Smooth muscle cell (in vitro differentiated cells): ENCODE measurements around the gene MAP4K3. TPM values are rescaled to one million over a fixed set of nuclear protein-coding genes. Genes with fewer than 3 reads are reported as not detected.

Experiments
- DNase-seq: peaks from one replicate; lab custom pipeline; 2025; ENCODE audit not compliant: unreplicated experiment; lab: John Stamatoyannopoulos, UW
- H2AFZ ChIP-seq: fragments of 200-600 bp; sonication (generic); 2 replicates; pipeline ENCODE4 v1.6.0; 2016; ENCODE audit warnings: antibody characterized with exemption, low read depth, mild to moderate bottlenecking
- H3F3A ChIP-seq: fragments of 200-600 bp; sonication (generic); 2 replicates; pipeline ENCODE4 v1.6.0; 2017; ENCODE audit warnings: antibody characterized with exemption, low read depth
- H3K27ac ChIP-seq: fragments of 200-600 bp; sonication (generic); 2 replicates; pipeline ENCODE4 v1.5.1; 2016; ENCODE audit warnings: low read depth, mild to moderate bottlenecking
- H3K27me3 ChIP-seq: fragments of 200-600 bp; sonication (generic); 2 replicates; pipeline ENCODE4 v1.6.1; 2016; ENCODE audit warnings: low read depth, mild to moderate bottlenecking
- H3K36me3 ChIP-seq: fragments of 200-600 bp; sonication (generic); 2 replicates; pipeline ENCODE4 v1.5.1; 2016; ENCODE audit warnings: low read depth
- H3K4me1 ChIP-seq: fragments of 200-600 bp; sonication (generic); 2 replicates; pipeline ENCODE4 v1.5.1; 2016; ENCODE audit warnings: low read depth
- H3K4me2 ChIP-seq: fragments of 200-600 bp; sonication (generic); 2 replicates; pipeline ENCODE4 v1.6.0; 2016; ENCODE audit warnings: mild to moderate bottlenecking
- H3K4me3 ChIP-seq: fragments of 200-600 bp; sonication (generic); 2 replicates; pipeline ENCODE4 v1.5.1; 2016; ENCODE audit warnings: mild to moderate bottlenecking
- H3K79me2 ChIP-seq: fragments of 200-600 bp; sonication (generic); 2 replicates; pipeline ENCODE4 v1.6.0; 2016; ENCODE audit warnings: low read depth, mild to moderate bottlenecking
- H3K9ac ChIP-seq: fragments of 200-600 bp; sonication (generic); 2 replicates; pipeline ENCODE4 v1.6.0; 2016; ENCODE audit warnings: low read depth
- H3K9me3 ChIP-seq: fragments of 200-600 bp; sonication (generic); replicated peaks from 2 replicates; pipeline ENCODE4 v1.5.1; 2016; ENCODE audit warnings: low read depth
- H4K20me1 ChIP-seq: fragments of 200-600 bp; sonication (generic); 2 replicates; pipeline ENCODE4 v1.6.0; 2016; ENCODE audit warnings: low read depth
- CTCF ChIP-seq: fragments of 200-600 bp; sonication (generic); IDR thresholded peaks from 2 replicates; pipeline ENCODE4 v1.5.1; 2017; ENCODE audit warnings: borderline replicate concordance, mild to moderate bottlenecking, antibody characterized with exemption; ENCODE audit not compliant: insufficient read depth, poor library complexity, severe bottlenecking
- WGBS: methylation state at CpG from one replicate; pipeline ENCODE4 v1.1.7; 2016; ENCODE audit warnings: low lambda C conversion rate; 5-methylcytosine and 5-hydroxymethylcytosine counted together
- polyA plus RNA-seq: library from polyadenylated mRNA; unstranded; fragments of >200 nt; fragmentation: Nextera tagmentation; extraction: Ambion mirVana; gene quantifications from 2 replicates; pipeline ENCODE4 v1.2.1, GENCODE V29; 2016
- total RNA-seq: library from RNA; depleted of rRNA; stranded (reverse); fragments of >200 nt; gene quantifications from 2 replicates; pipeline ENCODE4 v1.2.3, GENCODE V29; 2014

Gene MAP4K3
- total and polyA plus RNA-seq, 2 experiments from 2014 or later, result 21.3 to 70.9 TPM

- Histone ChIP-seq H3K4me3 (no peak overlapping the region), H3K4me1 (no peaks in the 10 kb centered on the region), H3K4me2 (no peak overlapping the region), H3K27me3 (no peaks in the 10 kb centered on the region), H3K27ac (no peak overlapping the region), H4K20me1 (no peaks in the 10 kb centered on the region), H3K9ac (no peak overlapping the region), H3K36me3 (no peaks in the 10 kb centered on the region), H3K9me3 (no peaks in the 10 kb centered on the region), H2AFZ (no peak overlapping the region), H3F3A (no peaks in the 10 kb centered on the region), H3K79me2 (no peaks in the 10 kb centered on the region)
- no peak for DNase-seq
- no peak for TF ChIP-seq CTCF
- WGBS, result 88% methylated on average over 1 of the region's 1 CpG
These were observed 213.2 kb downstream of the MAP4K3 start for GRCh38 chr2:39223909-39224308.

GRCh38 chr2:39221459-39221858 lies 215.6 kb downstream of the MAP4K3 start:
- H3K4me1 ChIP-seq, result no peaks in the 10 kb centered on the region
- H3F3A ChIP-seq, result no peaks in the 10 kb centered on the region
- H3K9ac ChIP-seq, result no peak overlapping the region
- no peak for DNase-seq
- WGBS, result 91% methylated on average over 3 of the region's 3 CpGs
- H3K9me3 ChIP-seq, result no peaks in the 10 kb centered on the region
- no peak overlapping the region for H3K27ac ChIP-seq
- no peaks in the 10 kb centered on the region for H3K79me2 ChIP-seq
- no peaks in the 10 kb centered on the region for H4K20me1 ChIP-seq
- H3K27me3 ChIP-seq, result no peaks in the 10 kb centered on the region
- H3K4me3 ChIP-seq, result no peak overlapping the region
- no peak overlapping the region for H2AFZ ChIP-seq
- no peaks in the 10 kb centered on the region for H3K36me3 ChIP-seq
- H3K4me2 ChIP-seq, result no peak overlapping the region
- TF ChIP-seq CTCF, result no peak

GRCh38 chr2:39220136-39220535 lies 216.9 kb downstream of the MAP4K3 start:
- H3K4me1 ChIP-seq, result no peaks in the 10 kb centered on the region
- no peaks in the 10 kb centered on the region for H3K79me2 ChIP-seq
- TF ChIP-seq CTCF, result no peak
- H3K4me3 ChIP-seq, result no peak overlapping the region
- no peaks in the 10 kb centered on the region for H3F3A ChIP-seq
- no peak overlapping the region for H2AFZ ChIP-seq
- no peaks in the 10 kb centered on the region for H3K27me3 ChIP-seq
- no peak overlapping the region for H3K9ac ChIP-seq
- H3K9me3 ChIP-seq, result no peaks in the 10 kb centered on the region
- 96% methylated on average over 2 of the region's 2 CpGs for WGBS
- H4K20me1 ChIP-seq, result no peaks in the 10 kb centered on the region
- H3K27ac ChIP-seq, result no peak overlapping the region
- no peaks in the 10 kb centered on the region for H3K36me3 ChIP-seq
- H3K4me2 ChIP-seq, result no peak overlapping the region
- DNase-seq, result no peak

GRCh38 chr2:39218391-39218790 lies 218.7 kb downstream of the MAP4K3 start:
- no peak for DNase-seq
- H3K4me3 ChIP-seq, result no peak overlapping the region
- H3K4me2 ChIP-seq, result no peak overlapping the region
- no peaks in the 10 kb centered on the region for H3K27me3 ChIP-seq
- H3K9me3 ChIP-seq, result no peaks in the 10 kb centered on the region
- no peaks in the 10 kb centered on the region for H3F3A ChIP-seq
- H2AFZ ChIP-seq, result no peak overlapping the region
- H4K20me1 ChIP-seq, result no peaks in the 10 kb centered on the region
- H3K27ac ChIP-seq, result no peak overlapping the region
- H3K79me2 ChIP-seq, result no peaks in the 10 kb centered on the region
- H3K4me1 ChIP-seq, result no peaks in the 10 kb centered on the region
- 93% methylated on average over 5 of the region's 5 CpGs for WGBS
- no peak for TF ChIP-seq CTCF
- no peaks in the 10 kb centered on the region for H3K36me3 ChIP-seq
- H3K9ac ChIP-seq, result no peak overlapping the region
